Endothelial cell (in vitro differentiated cells): Measurements from ENCODE around the gene ALOX15B. TPM values are rescaled to one million over a fixed set of nuclear protein-coding genes. Genes with fewer than 3 reads are reported as not detected.
"Not testable (repeated sequence)": the region's sequence is repeated elsewhere in the genome, so short reads cannot be mapped to it uniquely, and the experiment has no call there.

Source experiments
- DNase-seq: peaks from one replicate; pipeline ENCODE4 v3.0.0; 2021; ENCODE audit warnings: low spot score
- H3K27ac Mint-ChIP-seq: one replicate; pipeline ENCODE4 v1.8.0; 2021; ENCODE audit warnings: mixed read lengths, inconsistent platforms; ENCODE audit not compliant: unreplicated experiment
- H3K27me3 Mint-ChIP-seq: one replicate; pipeline ENCODE4 v1.8.0; 2021; ENCODE audit warnings: mild to moderate bottlenecking, moderate library complexity, mixed read lengths, inconsistent platforms; ENCODE audit not compliant: unreplicated experiment
- H3K36me3 Mint-ChIP-seq: one replicate; pipeline ENCODE4 v1.8.0; 2021; ENCODE audit warnings: mild to moderate bottlenecking, low read depth, mixed read lengths, inconsistent platforms; ENCODE audit not compliant: unreplicated experiment
- H3K4me1 Mint-ChIP-seq: one replicate; pipeline ENCODE4 v1.8.0; 2021; ENCODE audit warnings: mild to moderate bottlenecking, mixed read lengths, inconsistent platforms; ENCODE audit not compliant: unreplicated experiment
- H3K4me3 Mint-ChIP-seq: one replicate; pipeline ENCODE4 v1.8.0; 2021; ENCODE audit warnings: mild to moderate bottlenecking, mixed read lengths, inconsistent platforms; ENCODE audit not compliant: unreplicated experiment
- H3K9me3 Mint-ChIP-seq: one replicate; pipeline ENCODE4 v1.8.0; 2021; ENCODE audit warnings: mixed read lengths, inconsistent platforms; ENCODE audit not compliant: unreplicated experiment
- CTCF ChIP-seq: fragments of 200-600 bp; sonication (generic); IDR thresholded peaks from one replicate; pipeline ENCODE4 v1.5.0; 2021; ENCODE audit warnings: antibody characterized with exemption; ENCODE audit not compliant: unreplicated experiment
- total RNA-seq: library from RNA; stranded (reverse); fragmentation: NEBNext Ultra II Directional; extraction: Animal tissue kit (Norgen Biotek cat#: 25700); gene quantifications from one replicate; pipeline ENCODE4 v1.2.1, GENCODE V29; 2021; ENCODE audit not compliant: unreplicated experiment

ALOX15B gene
- total RNA-seq, 1 donor from 2014 or later: 0.13 TPM

GRCh38 chr17:8060274-8060673, 21.4 kb downstream of the ALOX15B start:
- Mint-ChIP-seq H3K36me3 (no peaks in the 10 kb centered on the region), H3K27ac (no peak overlapping the region), H3K9me3 (no peaks in the 10 kb centered on the region), H3K27me3 (peaks cover 21% of the 10 kb centered on the region), H3K4me3 (no peak overlapping the region), H3K4me1 (peaks cover 26% of the 10 kb centered on the region)
- TF ChIP-seq CTCF: peak; percentile 91
- peak; percentile 73 for DNase-seq

GRCh38 chr17:8061851-8062250, 23.0 kb downstream of the ALOX15B start:
- H3K4me3 Mint-ChIP-seq, DNase-seq, H3K36me3 Mint-ChIP-seq, H3K9me3 Mint-ChIP-seq, H3K27ac Mint-ChIP-seq: not testable (repeated sequence)
- peaks cover 15% of the 10 kb centered on the region for H3K4me1 Mint-ChIP-seq
- peaks cover 22% of the 10 kb centered on the region for H3K27me3 Mint-ChIP-seq

- Mint-ChIP-seq H3K4me3 (peak overlapping the region; percentile 3), H3K36me3 (no peaks in the 10 kb centered on the region), H3K27ac (no peak overlapping the region), H3K9me3 (no peaks in the 10 kb centered on the region), H3K4me1 (peaks cover 11% of the 10 kb centered on the region), H3K27me3 (peaks cover 22% of the 10 kb centered on the region)
- DNase-seq: no peak
- TF ChIP-seq CTCF: no peak
Observed at GRCh38 chr17:8062435-8062806, 23.6 kb downstream of the ALOX15B start.

- Mint-ChIP-seq H3K9me3 (no peaks in the 10 kb centered on the region), H3K27ac (no peak overlapping the region), H3K36me3 (no peaks in the 10 kb centered on the region), H3K4me3 (peak overlapping the region; percentile 3), H3K27me3 (peaks cover 22% of the 10 kb centered on the region), H3K4me1 (peaks cover 11% of the 10 kb centered on the region)
- DNase-seq: no peak
- TF ChIP-seq CTCF: no peak
Observed at GRCh38 chr17:8062807-8063483, 24.1 kb downstream of the ALOX15B start.

GRCh38 chr17:8063761-8064534, 25.1 kb downstream of the ALOX15B start:
- no peak overlapping the region for H3K4me3 Mint-ChIP-seq

More at GRCh38 chr17:8063761-8064534, 25.1 kb downstream of the ALOX15B start:
- H3K9me3 Mint-ChIP-seq: no peaks in the 10 kb centered on the region
- peaks cover 27% of the 10 kb centered on the region for H3K27me3 Mint-ChIP-seq
- TF ChIP-seq CTCF: no peak
- H3K36me3 Mint-ChIP-seq: no peaks in the 10 kb centered on the region
- H3K27ac Mint-ChIP-seq: no peak overlapping the region
- no peak for DNase-seq
- peaks cover 17% of the 10 kb centered on the region for H3K4me1 Mint-ChIP-seq
